LNCAP (cell line): Measurements from ENCODE around the gene SLC9A9.

Experiments
- TF ChIP-seq, protein P1 (sequence below): fragments of 450-650 bp; IDR thresholded peaks from 2 replicates; pipeline ENCODE4 v1.5.1; 2017; ENCODE audit warnings: mild to moderate bottlenecking

The SLC9A9 gene

DNA sequence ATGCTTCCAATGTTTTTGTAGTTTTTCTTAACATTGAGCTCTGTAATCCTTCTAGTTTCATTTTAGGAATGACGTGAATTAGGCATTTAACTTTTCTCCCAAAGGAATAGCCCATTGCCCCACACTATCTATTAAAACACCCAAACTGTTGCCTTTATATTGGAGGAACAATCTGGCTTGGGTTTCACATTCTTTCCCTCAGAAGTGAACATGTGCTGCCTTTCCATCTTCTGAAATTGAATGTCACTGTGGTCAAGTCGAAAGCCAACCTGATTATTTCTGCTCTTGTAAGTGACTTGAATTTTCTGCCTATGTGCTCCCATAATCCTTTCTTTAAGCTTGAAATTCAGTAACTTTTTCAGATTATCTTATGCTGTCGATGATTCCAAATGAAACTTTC is 214.5 kb downstream of the SLC9A9 start:
- TF ChIP-seq, protein P1, sequence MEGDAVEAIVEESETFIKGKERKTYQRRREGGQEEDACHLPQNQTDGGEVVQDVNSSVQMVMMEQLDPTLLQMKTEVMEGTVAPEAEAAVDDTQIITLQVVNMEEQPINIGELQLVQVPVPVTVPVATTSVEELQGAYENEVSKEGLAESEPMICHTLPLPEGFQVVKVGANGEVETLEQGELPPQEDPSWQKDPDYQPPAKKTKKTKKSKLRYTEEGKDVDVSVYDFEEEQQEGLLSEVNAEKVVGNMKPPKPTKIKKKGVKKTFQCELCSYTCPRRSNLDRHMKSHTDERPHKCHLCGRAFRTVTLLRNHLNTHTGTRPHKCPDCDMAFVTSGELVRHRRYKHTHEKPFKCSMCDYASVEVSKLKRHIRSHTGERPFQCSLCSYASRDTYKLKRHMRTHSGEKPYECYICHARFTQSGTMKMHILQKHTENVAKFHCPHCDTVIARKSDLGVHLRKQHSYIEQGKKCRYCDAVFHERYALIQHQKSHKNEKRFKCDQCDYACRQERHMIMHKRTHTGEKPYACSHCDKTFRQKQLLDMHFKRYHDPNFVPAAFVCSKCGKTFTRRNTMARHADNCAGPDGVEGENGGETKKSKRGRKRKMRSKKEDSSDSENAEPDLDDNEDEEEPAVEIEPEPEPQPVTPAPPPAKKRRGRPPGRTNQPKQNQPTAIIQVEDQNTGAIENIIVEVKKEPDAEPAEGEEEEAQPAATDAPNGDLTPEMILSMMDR, result no peak

DNA sequence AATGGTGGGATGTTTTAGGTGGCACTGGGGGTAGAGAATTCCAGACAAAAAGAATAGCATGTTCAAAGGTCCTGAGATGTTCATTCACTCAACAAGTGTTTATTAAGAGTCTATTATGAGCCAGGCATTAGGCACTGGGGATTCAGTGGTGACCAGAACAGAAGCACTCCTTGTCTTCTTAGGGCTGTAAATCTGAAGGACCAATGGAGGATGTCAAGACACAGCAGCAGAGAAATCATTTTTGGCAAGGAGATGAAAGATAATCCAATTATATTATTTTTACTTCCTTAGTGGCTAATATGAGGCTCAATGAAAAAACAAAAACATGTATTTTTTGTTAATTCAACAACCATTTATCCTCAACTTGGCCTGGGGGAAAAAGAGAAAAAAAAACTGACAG is 218.5 kb downstream of the SLC9A9 start:
- TF ChIP-seq, protein P1, result no peak

DNA sequence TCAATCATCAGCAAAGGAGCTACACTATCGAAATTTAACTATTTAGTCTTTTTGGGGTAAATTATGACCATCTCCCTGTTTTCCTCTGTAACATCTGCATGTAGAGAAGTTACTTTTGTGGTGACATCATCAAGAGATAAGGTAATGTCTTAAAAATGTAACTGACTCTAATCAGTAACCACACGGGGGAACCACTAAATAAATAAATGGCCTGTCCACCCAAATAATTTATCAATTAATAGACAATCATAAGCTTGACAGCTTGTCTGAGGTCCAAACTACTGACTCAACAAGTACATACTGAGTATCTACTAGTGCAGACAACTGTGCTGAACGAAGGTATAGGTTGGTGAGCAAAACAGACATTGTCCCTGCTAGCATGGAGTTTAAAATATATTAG is 219.3 kb downstream of the SLC9A9 start:
- TF ChIP-seq, protein P1, result no peak

DNA sequence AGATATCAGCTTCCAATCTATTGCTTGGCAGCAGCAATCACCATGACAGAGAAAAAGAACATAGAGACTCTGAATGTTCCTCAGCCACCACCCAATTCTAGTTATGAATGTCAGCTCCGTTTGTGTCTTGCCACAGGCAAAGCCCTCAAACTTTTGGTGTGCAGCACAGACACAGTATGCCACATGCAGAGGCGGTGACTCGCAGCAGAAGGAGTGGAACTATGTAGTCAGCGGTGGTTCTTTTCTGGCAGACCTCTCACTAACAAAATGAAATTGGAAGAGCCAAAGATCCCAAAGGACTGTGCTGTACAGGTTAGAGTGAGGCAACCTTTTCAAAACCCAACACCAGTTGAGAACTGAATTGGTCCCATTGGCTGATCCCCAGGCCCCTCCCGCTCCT is 220.9 kb downstream of the SLC9A9 start:
- TF ChIP-seq, protein P1, result no peak

DNA sequence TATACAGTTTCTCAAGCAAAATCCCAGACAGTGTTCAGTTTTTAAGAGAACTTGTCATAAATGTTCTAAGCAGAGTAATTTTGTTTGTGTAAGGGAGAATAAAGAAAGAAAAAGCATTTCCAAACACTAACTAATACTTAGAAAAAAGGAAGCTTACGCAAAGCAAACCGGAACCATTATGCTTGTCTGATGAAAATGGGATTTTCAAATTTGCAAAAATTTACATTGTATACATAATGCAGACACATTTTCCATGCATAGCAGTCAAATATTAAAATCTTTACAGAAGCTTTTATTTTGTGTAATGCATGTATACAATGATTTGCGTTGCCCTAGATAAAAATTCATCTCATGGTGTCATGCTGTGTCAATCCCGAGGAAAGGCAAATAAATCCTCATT is 229.0 kb downstream of the SLC9A9 start:
- TF ChIP-seq, protein P1, result no peak

DNA sequence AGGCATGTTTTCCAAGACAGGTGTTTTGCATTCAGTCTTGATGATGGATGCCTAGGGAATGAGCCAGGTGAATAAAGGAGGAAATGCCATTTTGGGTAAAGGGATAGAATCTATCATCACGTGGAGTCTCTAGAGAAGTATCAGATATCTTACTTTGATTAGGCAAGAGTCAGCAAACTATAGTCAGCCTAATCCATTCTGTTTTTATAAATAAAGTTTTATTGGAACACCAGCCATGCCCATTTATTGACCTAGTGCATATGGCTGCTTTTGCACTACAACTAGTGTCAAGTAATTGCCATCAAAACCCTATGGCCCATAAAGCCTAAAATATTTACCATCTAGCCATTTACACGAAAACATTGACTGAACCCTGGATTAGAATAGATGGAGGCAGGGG is 231.2 kb downstream of the SLC9A9 start:
- TF ChIP-seq, protein P1, result no peak

DNA sequence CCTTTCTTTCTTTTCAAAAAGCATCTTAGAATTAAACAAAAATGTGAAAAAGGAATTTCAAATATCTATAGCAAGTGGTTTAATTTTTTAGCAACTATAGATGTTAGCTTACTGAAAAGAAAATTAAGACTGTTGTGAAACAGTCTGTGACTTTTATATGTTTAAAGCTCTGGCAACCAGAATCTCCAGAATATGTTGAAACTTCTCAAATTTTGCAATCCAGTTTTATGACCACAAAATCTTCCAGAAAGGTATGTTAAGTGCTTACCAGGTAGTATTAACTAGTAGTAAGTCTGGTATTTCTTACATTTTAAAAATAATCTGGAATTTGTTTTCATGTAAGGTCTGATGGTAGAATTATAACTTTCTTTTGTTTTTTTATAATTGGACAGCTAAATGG is 235.0 kb downstream of the SLC9A9 start:
- TF ChIP-seq, protein P1, result no peak

DNA sequence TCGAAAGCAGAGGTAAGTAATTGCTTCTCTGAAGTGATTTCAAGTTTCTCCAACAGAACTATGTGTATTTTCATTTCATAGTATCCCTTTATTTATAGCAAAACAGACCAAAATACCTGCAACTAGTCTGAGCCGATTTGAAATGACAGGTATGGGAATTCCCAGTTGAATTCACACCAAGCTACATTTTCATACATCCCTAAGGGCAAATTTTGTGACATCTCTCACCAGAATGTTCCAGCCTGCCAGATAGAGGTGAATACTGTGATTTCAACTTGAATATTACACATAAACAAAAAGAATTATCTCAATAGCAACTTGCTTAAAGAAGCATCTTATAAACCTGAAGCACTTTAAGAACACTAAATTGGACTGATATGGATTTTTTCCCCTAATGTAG is 235.7 kb downstream of the SLC9A9 start:
- TF ChIP-seq, protein P1, result no peak
